GM18511 (cell line): ENCODE measurements around the gene F12.
A peak's percentile ranks its signal among the peaks of the same experiment; 100 is the strongest.
"Not testable (repeated sequence)": the region's sequence is repeated elsewhere in the genome, so short reads cannot be mapped to it uniquely, and the experiment has no call there.

Experiments used
- ATAC-seq: cut with Tn5 transposase; IDR thresholded peaks from one replicate; pipeline ENCODE4 v1.9.1; 2021; ENCODE audit warnings: mild to moderate bottlenecking, moderate library complexity; ENCODE audit not compliant: unreplicated experiment

The F12 gene

GRCh38 chr5:177419046-177419445, 9.7 kb upstream of the F12 start:
- no peak for ATAC-seq

GRCh38 chr5:177417081-177417480, 7.7 kb upstream of the F12 start:
- ATAC-seq = not testable (repeated sequence)

GRCh38 chr5:177414481-177414880, 5.1 kb upstream of the F12 start:
- no peak for ATAC-seq

- ATAC-seq = peak; percentile 81
Measured at GRCh38 chr5:177412603-177413233, 3.4 kb upstream of the F12 start.

GRCh38 chr5:177410575-177410974, 1.2 kb upstream of the F12 start:
- no peak for ATAC-seq

GRCh38 chr5:177405805-177406204, 3.6 kb downstream of the F12 start:
- ATAC-seq = no peak

GRCh38 chr5:177405312-177405711, 4.1 kb downstream of the F12 start:
- no peak for ATAC-seq

- ATAC-seq = no peak
Measured at GRCh38 chr5:177404641-177405179, 4.7 kb downstream of the F12 start.

GRCh38 chr5:177403792-177404640, 5.3 kb downstream of the F12 start:
- ATAC-seq = peak; percentile 87

- ATAC-seq = peak; percentile 34
Measured at GRCh38 chr5:177403102-177403791, 6.1 kb downstream of the F12 start.

- ATAC-seq = no peak
Measured at GRCh38 chr5:177402271-177403043, 6.9 kb downstream of the F12 start.

GRCh38 chr5:177399997-177400868, 9.1 kb downstream of the F12 start, which contains the start of gene PFN3:
Gene PFN3, minus strand, starts transcription at chr5:177400661. Its CDS starts 85 bp downstream, at chr5:177400576.
- ATAC-seq = no peak

- no peak for ATAC-seq
Measured at GRCh38 chr5:177397875-177398390, 11.4 kb downstream of the F12 start.

GRCh38 chr5:177396807-177397206, 12.6 kb downstream of the F12 start:
- ATAC-seq = no peak

GRCh38 chr5:177396078-177396477, 13.3 kb downstream of the F12 start:
- no peak for ATAC-seq

- no peak for ATAC-seq
Measured at GRCh38 chr5:177393990-177394389, 15.4 kb downstream of the F12 start.

- ATAC-seq = no peak
Measured at GRCh38 chr5:177393206-177393765, 16.1 kb downstream of the F12 start.

GRCh38 chr5:177392765-177393164, 16.6 kb downstream of the F12 start:
- no peak for ATAC-seq
